ENCODE data around the gene STC2. TPM values are rescaled to one million over a fixed set of nuclear protein-coding genes. Genes with fewer than 3 reads are reported as not detected.

STC2 gene
- polyA plus RNA-seq, 1 donor (not counting 4 experiments of a cell fraction or from before 2014, with no cell fraction given): 4.3 TPM

DNA sequence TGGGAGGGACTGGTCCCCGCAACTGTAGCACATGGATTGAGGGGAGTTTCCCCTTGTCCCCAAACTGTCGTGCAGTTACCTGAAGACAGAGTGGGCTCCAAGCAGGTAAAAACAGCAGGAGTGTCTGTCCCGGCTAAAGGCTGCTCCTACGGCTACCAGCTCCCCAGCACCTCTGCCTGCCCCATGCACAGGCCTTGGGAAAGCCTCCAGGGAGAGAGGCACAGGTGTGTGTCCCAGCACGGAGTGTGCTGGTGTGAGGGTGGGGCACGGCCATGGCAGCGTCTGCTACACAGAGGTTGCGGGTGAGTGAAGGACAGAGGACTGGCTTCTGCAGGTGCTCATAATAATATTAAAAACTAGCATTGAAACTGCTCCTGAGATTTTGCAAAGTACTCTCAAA, 30.4 kb downstream of the STC2 start:
- Histone ChIP-seq H3K27me3 (ENCODE audit: control insufficient read depth, extremely low read depth, insufficient read depth, low read length) (no peaks in the 10 kb centered on the region), H3K4me1 (ENCODE audit: control insufficient read depth, extremely low read depth, insufficient read depth, low read length) (peaks cover 20% of the 10 kb centered on the region), H3K4me2 (ENCODE audit: control insufficient read depth, extremely low read depth, insufficient read depth, low read depth, low read length) (no peak overlapping the region), H3K9ac (ENCODE audit: control insufficient read depth, extremely low read depth, insufficient read depth, low read length) (no peak overlapping the region), H3K79me2 (ENCODE audit: control insufficient read depth, insufficient read depth, low read length) (no peaks in the 10 kb centered on the region), H3K9me3 (ENCODE audit: control insufficient read depth, low read depth, low read length) (no peaks in the 10 kb centered on the region), H3K4me3 (ENCODE audit: control insufficient read depth in 2 of 3, extremely low read depth in 1 of 3, insufficient read depth in 2 of 3, low read depth in 1 of 3, low read length in 3 of 3) (no peak overlapping the region), H4K20me1 (ENCODE audit: control insufficient read depth, extremely low read depth, insufficient read depth, low read length) (no peaks in the 10 kb centered on the region), H3K9me1 (ENCODE audit: control insufficient read depth, extremely low read depth, insufficient read depth, low read length) (no peaks in the 10 kb centered on the region), H3K36me3 (ENCODE audit: control insufficient read depth in 2 of 2, extremely low read depth in 1 of 2, insufficient read depth in 2 of 2, low read length in 2 of 2) (no peaks in the 10 kb centered on the region), H3K27ac (ENCODE audit: control insufficient read depth, insufficient read depth, low read length) (no peak overlapping the region), H2AFZ (ENCODE audit: control insufficient read depth, low read length) (no peak overlapping the region)
- TF ChIP-seq, protein P1, sequence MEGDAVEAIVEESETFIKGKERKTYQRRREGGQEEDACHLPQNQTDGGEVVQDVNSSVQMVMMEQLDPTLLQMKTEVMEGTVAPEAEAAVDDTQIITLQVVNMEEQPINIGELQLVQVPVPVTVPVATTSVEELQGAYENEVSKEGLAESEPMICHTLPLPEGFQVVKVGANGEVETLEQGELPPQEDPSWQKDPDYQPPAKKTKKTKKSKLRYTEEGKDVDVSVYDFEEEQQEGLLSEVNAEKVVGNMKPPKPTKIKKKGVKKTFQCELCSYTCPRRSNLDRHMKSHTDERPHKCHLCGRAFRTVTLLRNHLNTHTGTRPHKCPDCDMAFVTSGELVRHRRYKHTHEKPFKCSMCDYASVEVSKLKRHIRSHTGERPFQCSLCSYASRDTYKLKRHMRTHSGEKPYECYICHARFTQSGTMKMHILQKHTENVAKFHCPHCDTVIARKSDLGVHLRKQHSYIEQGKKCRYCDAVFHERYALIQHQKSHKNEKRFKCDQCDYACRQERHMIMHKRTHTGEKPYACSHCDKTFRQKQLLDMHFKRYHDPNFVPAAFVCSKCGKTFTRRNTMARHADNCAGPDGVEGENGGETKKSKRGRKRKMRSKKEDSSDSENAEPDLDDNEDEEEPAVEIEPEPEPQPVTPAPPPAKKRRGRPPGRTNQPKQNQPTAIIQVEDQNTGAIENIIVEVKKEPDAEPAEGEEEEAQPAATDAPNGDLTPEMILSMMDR (optimal IDR thresholded peaks at IDR 0.05 in 1 of 3, IDR thresholded peaks at IDR 0.05 in 1 of 3, conservative IDR thresholded peaks at IDR 0.05 in 1 of 3; ENCODE audit: extremely low read depth in 1 of 3, insufficient read depth in 2 of 3, low read length in 3 of 3): no peak
- no peak for TF ChIP-seq EZH2 (IDR thresholded peaks at IDR 0.05; ENCODE audit: low read length)
- no peak for FAIRE-seq
- dilution Hi-C loops (cut with MboI; ENCODE audit: extremely low pct_ligation_motif_present, low sequenced_read_pairs): no loop called here
- no peak for DNase-seq (ENCODE audit: low read depth, low spot score)

GRCh38 chr5:173296737-173297676, 31.2 kb downstream of the STC2 start:
- Histone ChIP-seq H3K4me3 (ENCODE audit: control insufficient read depth in 2 of 3, extremely low read depth in 1 of 3, insufficient read depth in 2 of 3, low read depth in 1 of 3, low read length in 3 of 3) (no peak overlapping the region), H3K4me1 (ENCODE audit: control insufficient read depth, extremely low read depth, insufficient read depth, low read length) (peaks cover 18% of the 10 kb centered on the region), H3K9ac (ENCODE audit: control insufficient read depth, extremely low read depth, insufficient read depth, low read length) (no peak overlapping the region), H3K36me3 (ENCODE audit: control insufficient read depth in 2 of 2, extremely low read depth in 1 of 2, insufficient read depth in 2 of 2, low read length in 2 of 2) (no peaks in the 10 kb centered on the region), H3K9me3 (ENCODE audit: control insufficient read depth, low read depth, low read length) (no peaks in the 10 kb centered on the region), H3K9me1 (ENCODE audit: control insufficient read depth, extremely low read depth, insufficient read depth, low read length) (no peaks in the 10 kb centered on the region), H3K27me3 (ENCODE audit: control insufficient read depth, extremely low read depth, insufficient read depth, low read length) (no peaks in the 10 kb centered on the region), H3K4me2 (ENCODE audit: control insufficient read depth, extremely low read depth, insufficient read depth, low read depth, low read length) (no peak overlapping the region), H4K20me1 (ENCODE audit: control insufficient read depth, extremely low read depth, insufficient read depth, low read length) (no peaks in the 10 kb centered on the region), H3K27ac (ENCODE audit: control insufficient read depth, insufficient read depth, low read length) (no peak overlapping the region), H3K79me2 (ENCODE audit: control insufficient read depth, insufficient read depth, low read length) (no peaks in the 10 kb centered on the region), H2AFZ (ENCODE audit: control insufficient read depth, low read length) (no peak overlapping the region)
- dilution Hi-C loops (cut with MboI; ENCODE audit: extremely low pct_ligation_motif_present, low sequenced_read_pairs): no loop called here
- TF ChIP-seq, protein P1 (optimal IDR thresholded peaks at IDR 0.05 in 1 of 3, IDR thresholded peaks at IDR 0.05 in 1 of 3, conservative IDR thresholded peaks at IDR 0.05 in 1 of 3; ENCODE audit: extremely low read depth in 1 of 3, insufficient read depth in 2 of 3, low read length in 3 of 3): no peak
- FAIRE-seq (no peak), DNase-seq (ENCODE audit: low read depth, low spot score) (no peak)

Measured in keratinocyte (primary cell).